GM19395 (cell line): ENCODE measurements around the gene KIF18A.
"Not testable (repeated sequence)": the region's sequence is repeated elsewhere in the genome, so short reads cannot be mapped to it uniquely, and the experiment has no call there.

Experiments
- ATAC-seq: cut with Tn5 transposase; IDR thresholded peaks from one replicate; pipeline ENCODE4 v1.9.1; 2021; ENCODE audit warnings: mild to moderate bottlenecking, moderate library complexity; ENCODE audit not compliant: unreplicated experiment

Gene KIF18A

GRCh38 chr11:28107191-28107749 is 686 bp downstream of the KIF18A start:
- peak; percentile 1 for ATAC-seq

GRCh38 chr11:28106353-28107043 is 1.5 kb downstream of the KIF18A start:
- ATAC-seq, result no peak

- no peak for ATAC-seq
Measured at GRCh38 chr11:28105869-28106268, 2.1 kb downstream of the KIF18A start.

- no peak for ATAC-seq
Measured at GRCh38 chr11:28104984-28105383, 3.0 kb downstream of the KIF18A start.

- no peak for ATAC-seq
Measured at GRCh38 chr11:28104425-28104824, 3.5 kb downstream of the KIF18A start.

GRCh38 chr11:28102300-28102699 is 5.7 kb downstream of the KIF18A start:
- ATAC-seq, result not testable (repeated sequence)

- no peak for ATAC-seq
Measured at GRCh38 chr11:28100665-28101064, 7.3 kb downstream of the KIF18A start.

- no peak for ATAC-seq
Measured at GRCh38 chr11:28099715-28100114, 8.2 kb downstream of the KIF18A start.

GRCh38 chr11:28098257-28098656 is 9.7 kb downstream of the KIF18A start:
- no peak for ATAC-seq

- no peak for ATAC-seq
Measured at GRCh38 chr11:28092786-28093185, 15.2 kb downstream of the KIF18A start.

GRCh38 chr11:28090052-28090749 is 17.8 kb downstream of the KIF18A start:
- ATAC-seq, result no peak

GRCh38 chr11:28089378-28089777 is 18.6 kb downstream of the KIF18A start:
- ATAC-seq, result no peak

- not testable (repeated sequence) for ATAC-seq
Measured at GRCh38 chr11:28087693-28088092, 20.3 kb downstream of the KIF18A start.

GRCh38 chr11:28087192-28087591 is 20.8 kb downstream of the KIF18A start:
- not testable (repeated sequence) for ATAC-seq

GRCh38 chr11:28086569-28086968 is 21.4 kb downstream of the KIF18A start:
- ATAC-seq, result no peak

GRCh38 chr11:28083118-28083517 is 24.8 kb downstream of the KIF18A start:
- no peak for ATAC-seq

- no peak for ATAC-seq
Measured at GRCh38 chr11:28077521-28077920, 30.4 kb downstream of the KIF18A start.

GRCh38 chr11:28072321-28072720 is 35.6 kb downstream of the KIF18A start:
- ATAC-seq, result no peak

GRCh38 chr11:28071305-28071704 is 36.7 kb downstream of the KIF18A start:
- no peak for ATAC-seq

- no peak for ATAC-seq
Measured at GRCh38 chr11:28058333-28058732, 49.6 kb downstream of the KIF18A start.

GRCh38 chr11:28054821-28055220 is 53.1 kb downstream of the KIF18A start:
- no peak for ATAC-seq
